Pancreas (tissue), 10 donors: ENCODE data around the gene LHFPL3. TPM values are rescaled to one million over a fixed set of nuclear protein-coding genes. Genes with fewer than 3 reads are reported as not detected.

ENCODE experiments used
- ATAC-seq, 4 donors: fragments of 200-7000 bp; cut with Tn5 transposase; one replicate each; pipeline versions ENCODE4 v1.8.0 to v1.9.1; 2020; ENCODE audit warnings: mild to moderate bottlenecking in 4 of 4, moderate library complexity in 4 of 4
- DNase-seq, 6 donors: peaks; one replicate each; pipeline ENCODE4 v3.0.0-alpha.2; 2020
- FAIRE-seq: peaks from 2 replicates; lab custom pipeline; 2012; peaks lifted over from hg19 to GRCh38; lab: Jason Lieb, UNC
- H3K27ac ChIP-seq, 4 donors: fragments of 200-600 bp; sonication (generic); 1 replicate in 3 of 4; 2 replicates in 1 of 4; pipeline versions ENCODE4 v1.5.0 to v1.8.0; 2020
- H3K27me3 ChIP-seq, 4 donors: fragments of 200-600 bp; one replicate each; pipeline ENCODE4 v1.8.0; 2021
- H3K36me3 ChIP-seq, 3 donors: fragments of 200-600 bp; sonication (generic) in 1 of 3; one replicate each; pipeline versions ENCODE4 v1.5.0 to v1.8.0; 2020 to 2021
- H3K4me1 ChIP-seq, 3 donors: fragments of 200-600 bp; one replicate each; pipeline ENCODE4 v1.8.0; 2021
- H3K4me3 ChIP-seq, 4 donors: fragments of 200-600 bp; sonication (generic) in 2 of 4; one replicate each; pipeline versions ENCODE4 v1.5.0 to v1.8.0; 2020 to 2021
- H3K9me3 ChIP-seq, 4 donors: fragments of 200-600 bp; one replicate each; pipeline ENCODE4 v1.8.0; 2021
- CTCF ChIP-seq, 4 donors: fragments of 200-600 bp; sonication (generic) in 3 of 4; IDR thresholded peaks; one replicate each; pipeline versions ENCODE4 v1.5.0 to v1.8.0; 2021; ENCODE audit warnings: antibody characterized with exemption in 4 of 4
- WGBS, 2 donors: extraction: QIAGEN DNeasy Blood & Tissue Kit; methylation state at CpG; one replicate each; pipeline ENCODE4 v1.1.7; 2013; 5-methylcytosine and 5-hydroxymethylcytosine counted together
- intact Hi-C, 3 donors: fragments of 100-400 bp; cut with DNase I; formaldehyde crosslinking; loops; one replicate each; pipeline versions ENCODE4 v1.11.1 to v1.14.2; 2022
- polyA plus RNA-seq, 2 donors: library from polyadenylated mRNA; stranded (reverse); fragments of 200-250 nt; gene quantifications; one replicate each; pipeline ENCODE4 v1.2.3, GENCODE V29; 2013
- total RNA-seq, 6 donors: library from RNA; stranded (reverse); fragmentation: NEBNext Ultra II Directional in 4 of 6; extraction: Animal tissue kit (Norgen Biotek cat#: 25700) in 4 of 6; gene quantifications; one replicate each; pipeline versions ENCODE4 v1.2.1 to v1.2.4, GENCODE V29; 2021 to 2023
- donor health status: healthy with polysubstance abuse.
- donor health status: DM: no; HTN: no; CAD: no; lungs with moderate emphysema.
- donor health status: DM: no; HTN: no; CAD: no.
- donor health status: control.
- donor health status: control.
- donor health status: Bipolar disorder and iron deficiency.
- donor health status: DM: yes; HTN: yes; CAD: no.
- donor health status: DM: no; HTN: no; CAD: no.
- donor health status: DM: no; HTN: no; CAD: no.
- donor health status: DM: yes; HTN: yes; CAD: no.

LHFPL3 gene
- total and polyA plus RNA-seq, 8 donors, result not detected

- Histone ChIP-seq H3K9me3 (no peaks in the 10 kb centered on the region), H3K36me3 (no peaks in the 10 kb centered on the region), H3K27ac (no peak overlapping the region), H3K4me1 (no peaks in the 10 kb centered on the region), H3K27me3 (no peaks in the 10 kb centered on the region), H3K4me3 (no peak overlapping the region)
- DNase-seq (no peak), FAIRE-seq (no peak), ATAC-seq (no peak)
- intact Hi-C loops, result no loop called here
- TF ChIP-seq CTCF (IDR thresholded peaks at IDR 0.05), result no peak
These were observed 456.3 kb downstream of the LHFPL3 start for GRCh38 chr7:104784686-104785085.

GRCh38 chr7:104789780-104790179, 461.4 kb downstream of the LHFPL3 start:
- Histone ChIP-seq H3K4me1 (no peaks in the 10 kb centered on the region), H3K9me3 (no peaks in the 10 kb centered on the region), H3K27ac (no peak overlapping the region), H3K36me3 (no peaks in the 10 kb centered on the region), H3K4me3 (no peak overlapping the region), H3K27me3 (no peaks in the 10 kb centered on the region)
- no peak for DNase-seq
- FAIRE-seq, result no peak
- no peak for TF ChIP-seq CTCF (IDR thresholded peaks at IDR 0.05)
- WGBS, 2 donors, result 55 to 57% methylated on average over 3 of the region's 3 CpGs
- intact Hi-C loops, result no loop called here
- no peak for ATAC-seq

- 43 to 44% methylated on average over 2 of the region's 2 CpGs for WGBS, 2 donors
- no peaks in the 10 kb centered on the region for H3K36me3 ChIP-seq
- ATAC-seq (no peak), DNase-seq (no peak), FAIRE-seq (no peak)
- intact Hi-C loops, result no loop called here
- no peak overlapping the region for H3K27ac ChIP-seq
- no peaks in the 10 kb centered on the region for H3K9me3 ChIP-seq
- no peaks in the 10 kb centered on the region for H3K4me1 ChIP-seq
- H3K27me3 ChIP-seq, result no peaks in the 10 kb centered on the region
- TF ChIP-seq CTCF (IDR thresholded peaks at IDR 0.05), result no peak
- no peak overlapping the region for H3K4me3 ChIP-seq
These were observed 462.0 kb downstream of the LHFPL3 start for GRCh38 chr7:104790440-104790839.

- ATAC-seq, result peak in 3 of 4 donors; percentile 49 to 55 (median 50)
- Histone ChIP-seq H3K9me3 (no peaks in the 10 kb centered on the region), H3K36me3 (no peaks in the 10 kb centered on the region), H3K27me3 (no peaks in the 10 kb centered on the region), H3K4me1 (no peaks in the 10 kb centered on the region), H3K4me3 (no peak overlapping the region), H3K27ac (no peak overlapping the region)
- no peak for DNase-seq
- intact Hi-C loops, result no loop called here
- no peak for TF ChIP-seq CTCF (IDR thresholded peaks at IDR 0.05)
- no peak for FAIRE-seq
These were observed 462.7 kb downstream of the LHFPL3 start for GRCh38 chr7:104791080-104791479.

- Histone ChIP-seq H3K9me3 (no peaks in the 10 kb centered on the region), H3K36me3 (no peaks in the 10 kb centered on the region), H3K4me1 (no peaks in the 10 kb centered on the region), H3K4me3 (no peak overlapping the region), H3K27me3 (no peaks in the 10 kb centered on the region), H3K27ac (no peak overlapping the region)
- FAIRE-seq (no peak), DNase-seq (no peak), ATAC-seq (no peak)
- intact Hi-C loops, result no loop called here
- WGBS, 2 donors, result 79 to 80% methylated on average over 7 of the region's 7 CpGs
- no peak for TF ChIP-seq CTCF (IDR thresholded peaks at IDR 0.05)
These were observed 464.7 kb downstream of the LHFPL3 start for GRCh38 chr7:104793066-104793465.
